Neural cell (in vitro differentiated cells): ENCODE data around the gene H6PD.

Experiments used
- CTCF ChIP-seq: fragments of 450-650 bp; IDR thresholded peaks from 2 replicates; pipeline ENCODE4 v1.5.1; 2014; ENCODE audit warnings: antibody characterized with exemption, mild to moderate bottlenecking, moderate library complexity; ENCODE audit not compliant: poor library complexity, severe bottlenecking
- EP300 ChIP-seq: fragments of 450-650 bp; conservative IDR thresholded peaks from 2 replicates; pipeline ENCODE4 v1.6.1; 2014; ENCODE audit warnings: antibody characterized with exemption, mild to moderate bottlenecking, moderate library complexity; ENCODE audit not compliant: poor library complexity, severe bottlenecking
- EZH2 ChIP-seq: fragments of 200-600, 300-800 bp; shearing (Covaris generic), sonication (generic); IDR thresholded peaks from 2 replicates; pipeline ENCODE4 v1.6.1; 2014; ENCODE audit warnings: antibody characterized with exemption, low read length, borderline replicate concordance, mild to moderate bottlenecking; ENCODE audit not compliant: insufficient read depth, poor library complexity, severe bottlenecking
- MXI1 ChIP-seq: fragments of 450-650 bp; conservative IDR thresholded peaks from 2 replicates; pipeline ENCODE4 v1.6.1; 2014; ENCODE audit warnings: antibody characterized with exemption, mild to moderate bottlenecking; ENCODE audit not compliant: poor library complexity, severe bottlenecking
- POLR2AphosphoS5 ChIP-seq: IDR thresholded peaks from 2 replicates; pipeline ENCODE4 v1.6.1; 2012
- RAD21 ChIP-seq: fragments of 450-650 bp; conservative IDR thresholded peaks from 2 replicates; pipeline ENCODE4 v1.6.1; 2014; ENCODE audit warnings: antibody characterized with exemption, mild to moderate bottlenecking, moderate library complexity
- SMC3 ChIP-seq: fragments of 450-650 bp; conservative IDR thresholded peaks from 2 replicates; pipeline ENCODE4 v1.6.1; 2014; ENCODE audit warnings: antibody characterized with exemption, mild to moderate bottlenecking, moderate library complexity; ENCODE audit not compliant: poor library complexity
- TAF1 ChIP-seq: IDR thresholded peaks from 2 replicates; pipeline ENCODE4 v1.6.1; 2012; ENCODE audit warnings: low read depth
- TF ChIP-seq, protein P1 (sequence below): IDR thresholded peaks from 2 replicates; pipeline ENCODE4 v1.6.1; 2012; ENCODE audit warnings: borderline replicate concordance

GRCh38 chr1:9191231-9191630, 43.3 kb upstream of the H6PD start:
- TF ChIP-seq CTCF = no peak
- no peak for TF ChIP-seq POLR2AphosphoS5
- TF ChIP-seq TAF1 = no peak
- TF ChIP-seq EZH2 = no peak
- TF ChIP-seq, protein P1, sequence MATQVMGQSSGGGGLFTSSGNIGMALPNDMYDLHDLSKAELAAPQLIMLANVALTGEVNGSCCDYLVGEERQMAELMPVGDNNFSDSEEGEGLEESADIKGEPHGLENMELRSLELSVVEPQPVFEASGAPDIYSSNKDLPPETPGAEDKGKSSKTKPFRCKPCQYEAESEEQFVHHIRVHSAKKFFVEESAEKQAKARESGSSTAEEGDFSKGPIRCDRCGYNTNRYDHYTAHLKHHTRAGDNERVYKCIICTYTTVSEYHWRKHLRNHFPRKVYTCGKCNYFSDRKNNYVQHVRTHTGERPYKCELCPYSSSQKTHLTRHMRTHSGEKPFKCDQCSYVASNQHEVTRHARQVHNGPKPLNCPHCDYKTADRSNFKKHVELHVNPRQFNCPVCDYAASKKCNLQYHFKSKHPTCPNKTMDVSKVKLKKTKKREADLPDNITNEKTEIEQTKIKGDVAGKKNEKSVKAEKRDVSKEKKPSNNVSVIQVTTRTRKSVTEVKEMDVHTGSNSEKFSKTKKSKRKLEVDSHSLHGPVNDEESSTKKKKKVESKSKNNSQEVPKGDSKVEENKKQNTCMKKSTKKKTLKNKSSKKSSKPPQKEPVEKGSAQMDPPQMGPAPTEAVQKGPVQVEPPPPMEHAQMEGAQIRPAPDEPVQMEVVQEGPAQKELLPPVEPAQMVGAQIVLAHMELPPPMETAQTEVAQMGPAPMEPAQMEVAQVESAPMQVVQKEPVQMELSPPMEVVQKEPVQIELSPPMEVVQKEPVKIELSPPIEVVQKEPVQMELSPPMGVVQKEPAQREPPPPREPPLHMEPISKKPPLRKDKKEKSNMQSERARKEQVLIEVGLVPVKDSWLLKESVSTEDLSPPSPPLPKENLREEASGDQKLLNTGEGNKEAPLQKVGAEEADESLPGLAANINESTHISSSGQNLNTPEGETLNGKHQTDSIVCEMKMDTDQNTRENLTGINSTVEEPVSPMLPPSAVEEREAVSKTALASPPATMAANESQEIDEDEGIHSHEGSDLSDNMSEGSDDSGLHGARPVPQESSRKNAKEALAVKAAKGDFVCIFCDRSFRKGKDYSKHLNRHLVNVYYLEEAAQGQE = no peak
- TF ChIP-seq EP300 = no peak
- no peak for TF ChIP-seq MXI1
- TF ChIP-seq RAD21 = no peak
- TF ChIP-seq SMC3 = no peak
